Upper lobe of right lung (tissue), 1 donor: ENCODE data around the gene CAMK1D. TPM values are rescaled to one million over a fixed set of nuclear protein-coding genes. Genes with fewer than 3 reads are reported as not detected.

Experiments used
- ATAC-seq: fragments of 200-7000 bp; cut with Tn5 transposase; one replicate; pipeline ENCODE4 v1.9.1; 2020; ENCODE audit warnings: mild to moderate bottlenecking, moderate library complexity
- DNase-seq: peaks from one replicate; pipeline ENCODE4 v3.0.0-alpha.2; 2020
- H3K27ac ChIP-seq: fragments of 200-600 bp; one replicate; pipeline ENCODE4 v1.8.0; 2022
- H3K27me3 ChIP-seq: fragments of 200-600 bp; one replicate; pipeline ENCODE4 v1.8.0; 2022; ENCODE audit warnings: mild to moderate bottlenecking
- H3K36me3 ChIP-seq: fragments of 200-600 bp; one replicate; pipeline ENCODE4 v1.8.0; 2022
- H3K4me1 ChIP-seq: fragments of 200-600 bp; one replicate; pipeline ENCODE4 v1.8.0; 2022
- H3K4me3 ChIP-seq: fragments of 200-600 bp; one replicate; pipeline ENCODE4 v1.8.0; 2022; ENCODE audit warnings: mild to moderate bottlenecking
- H3K9me3 ChIP-seq: fragments of 200-600 bp; one replicate; pipeline ENCODE4 v1.8.0; 2022
- intact Hi-C: fragments of 100-400 bp; cut with DNase I; formaldehyde crosslinking; loops from one replicate; pipeline ENCODE4 v1.11.0; 2022
- total RNA-seq: library from RNA; stranded (reverse); fragmentation: NEBNext Ultra II Directional; extraction: Animal tissue kit (Norgen Biotek cat#: 25700); gene quantifications from one replicate; pipeline ENCODE4 v1.2.1, GENCODE V29; 2021
- TF ChIP-seq, protein P1 (sequence below): fragments of 200-600 bp; IDR thresholded peaks from one replicate; pipeline ENCODE4 v1.8.0; 2022; ENCODE audit warnings: antibody characterized with exemption
- donor health status: DM: no; HTN: yes; CAD: no; lungs with severe emphysema.

The CAMK1D gene
- total RNA-seq, 1 donor from 2014 or later: 17.1 TPM

GRCh38 chr10:12757351-12757750 is 408.0 kb downstream of the CAMK1D start:
- DNase-seq (no peak), ATAC-seq (no peak)
- Histone ChIP-seq H3K4me3 (no peak overlapping the region), H3K27me3 (no peaks in the 10 kb centered on the region), H3K27ac (no peak overlapping the region), H3K36me3 (no peaks in the 10 kb centered on the region), H3K4me1 (no peaks in the 10 kb centered on the region), H3K9me3 (no peaks in the 10 kb centered on the region)
- intact Hi-C loops: no loop called here
- TF ChIP-seq, protein P1, sequence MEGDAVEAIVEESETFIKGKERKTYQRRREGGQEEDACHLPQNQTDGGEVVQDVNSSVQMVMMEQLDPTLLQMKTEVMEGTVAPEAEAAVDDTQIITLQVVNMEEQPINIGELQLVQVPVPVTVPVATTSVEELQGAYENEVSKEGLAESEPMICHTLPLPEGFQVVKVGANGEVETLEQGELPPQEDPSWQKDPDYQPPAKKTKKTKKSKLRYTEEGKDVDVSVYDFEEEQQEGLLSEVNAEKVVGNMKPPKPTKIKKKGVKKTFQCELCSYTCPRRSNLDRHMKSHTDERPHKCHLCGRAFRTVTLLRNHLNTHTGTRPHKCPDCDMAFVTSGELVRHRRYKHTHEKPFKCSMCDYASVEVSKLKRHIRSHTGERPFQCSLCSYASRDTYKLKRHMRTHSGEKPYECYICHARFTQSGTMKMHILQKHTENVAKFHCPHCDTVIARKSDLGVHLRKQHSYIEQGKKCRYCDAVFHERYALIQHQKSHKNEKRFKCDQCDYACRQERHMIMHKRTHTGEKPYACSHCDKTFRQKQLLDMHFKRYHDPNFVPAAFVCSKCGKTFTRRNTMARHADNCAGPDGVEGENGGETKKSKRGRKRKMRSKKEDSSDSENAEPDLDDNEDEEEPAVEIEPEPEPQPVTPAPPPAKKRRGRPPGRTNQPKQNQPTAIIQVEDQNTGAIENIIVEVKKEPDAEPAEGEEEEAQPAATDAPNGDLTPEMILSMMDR: no peak

- Histone ChIP-seq H3K4me1 (no peaks in the 10 kb centered on the region), H3K9me3 (no peaks in the 10 kb centered on the region), H3K27me3 (no peaks in the 10 kb centered on the region), H3K27ac (no peak overlapping the region), H3K36me3 (no peaks in the 10 kb centered on the region), H3K4me3 (no peak overlapping the region)
- TF ChIP-seq, protein P1: no peak
- intact Hi-C loops: no loop called here
- no peak for DNase-seq
- ATAC-seq: no peak
These were observed 408.9 kb downstream of the CAMK1D start for GRCh38 chr10:12758271-12758670.

- H3K4me3 ChIP-seq: no peak overlapping the region
- intact Hi-C loops: no loop called here
- H3K27ac ChIP-seq: no peak overlapping the region
- no peaks in the 10 kb centered on the region for H3K27me3 ChIP-seq
- ATAC-seq (no peak), DNase-seq (no peak)
- H3K36me3 ChIP-seq: no peaks in the 10 kb centered on the region
- no peaks in the 10 kb centered on the region for H3K4me1 ChIP-seq
- H3K9me3 ChIP-seq: no peaks in the 10 kb centered on the region
- TF ChIP-seq, protein P1: no peak
These were observed 416.9 kb downstream of the CAMK1D start for GRCh38 chr10:12766223-12766622.

DNA sequence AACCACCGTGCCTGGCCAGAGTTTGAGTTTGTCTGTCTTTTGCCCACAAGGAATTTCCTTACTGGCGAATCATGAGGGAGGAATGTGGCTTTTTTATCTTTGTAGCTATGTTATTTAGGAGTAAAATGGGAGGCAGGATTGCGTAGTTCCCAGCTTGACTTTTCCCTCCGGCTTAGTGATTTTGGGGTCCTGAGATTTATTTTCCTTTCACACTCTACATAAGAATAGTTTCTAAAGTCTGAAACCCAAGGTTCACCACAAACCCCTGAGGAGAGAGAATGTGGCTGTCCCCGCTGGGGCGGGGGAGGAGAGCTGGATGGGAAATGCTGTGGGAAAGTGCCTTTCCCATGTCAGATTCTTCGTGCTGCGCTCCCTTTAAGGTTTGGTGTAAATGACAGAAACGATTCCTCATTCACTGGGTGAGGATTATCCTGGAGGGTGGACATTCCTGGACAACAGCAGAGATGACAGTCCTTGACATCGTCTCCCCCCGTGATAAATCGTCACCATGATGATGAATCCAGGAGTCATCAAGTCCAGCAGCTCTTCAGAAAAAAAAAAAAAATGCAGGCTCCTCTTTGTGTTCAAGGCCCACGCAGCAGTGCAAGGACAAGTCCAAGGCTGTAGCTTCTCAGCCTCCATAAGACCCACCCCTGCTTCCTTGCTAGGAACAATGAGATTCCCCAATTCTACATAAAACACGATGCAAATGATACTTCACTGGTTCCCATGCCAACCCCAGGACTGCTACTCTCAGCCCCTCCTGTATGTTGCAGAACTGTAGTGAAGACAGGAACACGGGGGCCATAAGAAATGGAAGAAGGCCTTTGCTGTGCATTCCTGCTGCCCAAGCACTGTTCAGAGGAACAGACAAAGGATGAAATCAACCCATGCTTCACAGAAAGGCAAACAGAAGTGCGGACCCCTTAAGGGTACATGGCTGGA is 419.1 kb downstream of the CAMK1D start:
- Histone ChIP-seq H3K4me1 (no peaks in the 10 kb centered on the region), H3K4me3 (no peak overlapping the region), H3K36me3 (no peaks in the 10 kb centered on the region), H3K27me3 (no peaks in the 10 kb centered on the region), H3K9me3 (no peaks in the 10 kb centered on the region), H3K27ac (no peak overlapping the region)
- DNase-seq (no peak), ATAC-seq (no peak)
- TF ChIP-seq, protein P1: no peak
- intact Hi-C loops: no loop called here

- no peaks in the 10 kb centered on the region for H3K27me3 ChIP-seq
- ATAC-seq (no peak), DNase-seq (no peak)
- no peaks in the 10 kb centered on the region for H3K36me3 ChIP-seq
- intact Hi-C loops: no loop called here
- H3K4me3 ChIP-seq: no peak overlapping the region
- H3K4me1 ChIP-seq: no peaks in the 10 kb centered on the region
- no peaks in the 10 kb centered on the region for H3K9me3 ChIP-seq
- H3K27ac ChIP-seq: no peak overlapping the region
- TF ChIP-seq, protein P1: no peak
These were observed 420.1 kb downstream of the CAMK1D start for GRCh38 chr10:12769323-12770044.
